ENCODE results near the gene MUC6. TPM values are rescaled to one million over a fixed set of nuclear protein-coding genes. Genes with fewer than 3 reads are reported as not detected.

Gene MUC6
- total RNA-seq, 1 experiment from 2014 or later: 0.49 TPM

DNA sequence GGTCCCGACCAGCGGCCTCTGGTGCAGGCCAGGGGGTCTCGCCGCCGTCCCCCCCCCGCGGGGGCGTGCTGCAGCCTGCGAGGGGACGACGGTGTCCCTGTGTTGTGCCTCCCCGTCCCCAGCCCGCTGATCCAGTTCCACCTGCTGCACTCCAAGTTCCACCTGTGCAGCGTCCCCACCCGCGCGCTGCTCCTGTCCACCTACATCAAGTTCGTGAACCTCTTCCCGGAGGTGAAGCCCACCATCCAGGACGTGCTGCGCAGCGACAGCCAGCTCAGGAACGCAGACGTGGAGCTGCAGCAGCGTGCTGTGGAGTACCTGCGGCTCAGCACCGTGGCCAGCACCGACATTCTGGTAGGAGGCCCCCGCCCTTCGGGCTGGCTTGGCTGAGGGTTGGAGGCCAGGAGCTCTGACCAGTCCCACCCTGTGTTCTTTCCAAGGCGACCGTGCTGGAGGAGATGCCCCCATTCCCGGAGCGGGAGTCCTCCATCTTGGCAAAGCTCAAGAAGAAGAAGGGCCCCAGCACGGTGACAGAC is 42.8 kb downstream of the MUC6 start:
- H3K27ac ChIP-seq (ENCODE audit: low read length): no peak overlapping the region
- no peaks in the 10 kb centered on the region for H3K27me3 ChIP-seq (ENCODE audit: control insufficient read depth, insufficient read depth, low read length)
- CTCF ChIA-PET: interaction anchor here (0.6 kb wide), 1 partner anchor 143 kb away, joined by 3 read pairs; no protein-coding TSS in a partner anchor
- no peak overlapping the region for H3K4me3 ChIP-seq (ENCODE audit: low read depth in 2 of 2, low read length in 2 of 2)
- 0 out of 2 replicates have a peak, but pooled peaks cover 4% of the 10 kb centered on the region for H3K4me1 ChIP-seq (ENCODE audit: control insufficient read depth, insufficient read depth, low read length)
- H3K9me3 ChIP-seq (ENCODE audit: control insufficient read depth, insufficient read depth, low read depth, low read length): no peaks in the 10 kb centered on the region
- in situ Hi-C loops (cut with HindIII; ENCODE audit: low pct_unique_long_range_greater_than_20kb, low sequenced_read_pairs): no loop called here
- no peak for ATAC-seq
- H3K36me3 ChIP-seq (ENCODE audit: control insufficient read depth, insufficient read depth, low read length): peaks cover 10% of the 10 kb centered on the region; the same call in 1 of the 2 replicates
- BruUV-seq (replicated peaks): no TSS peak
- no peak for DNase-seq (ENCODE audit: low read depth, low spot score)
- POLR2A ChIA-PET: no interaction called here
- intact Hi-C loops (cut with micrococcal nuclease; ENCODE audit: unreplicated experiment): no loop called here
- no peak for TF ChIP-seq SIN3A (IDR thresholded peaks at IDR 0.05; ENCODE audit: borderline replicate concordance, insufficient read depth, low read depth, low read length)
- TF ChIP-seq POLR2AphosphoS5 (IDR thresholded peaks at IDR 0.05; ENCODE audit: low read depth, low read length): no peak
- peak in 1 of 2 experiments; percentile 63; a peak in 1 of 4 replicates for TF ChIP-seq REST (IDR thresholded peaks at IDR 0.05; ENCODE audit: insufficient read depth in 1 of 2, low read depth in 2 of 2, low read length in 1 of 2)

GRCh38 chr11:992577-992976 is 43.9 kb downstream of the MUC6 start:
- ChIA-PET CTCF (no interaction called here), POLR2A (no interaction called here)
- Histone ChIP-seq H3K4me3 (ENCODE audit: low read depth in 2 of 2, low read length in 2 of 2) (no peak overlapping the region), H3K27me3 (ENCODE audit: control insufficient read depth, insufficient read depth, low read length) (no peaks in the 10 kb centered on the region), H3K9me3 (ENCODE audit: control insufficient read depth, insufficient read depth, low read depth, low read length) (no peaks in the 10 kb centered on the region), H3K36me3 (ENCODE audit: control insufficient read depth, insufficient read depth, low read length) (peaks cover 10% of the 10 kb centered on the region; the same call in 1 of the 2 replicates), H3K4me1 (ENCODE audit: control insufficient read depth, insufficient read depth, low read length) (0 out of 2 replicates have a peak, but pooled peaks cover 4% of the 10 kb centered on the region), H3K27ac (ENCODE audit: low read length) (no peak overlapping the region)
- DNase-seq (ENCODE audit: low read depth, low spot score) (no peak), ATAC-seq (no peak)
- in situ Hi-C loops (cut with HindIII; ENCODE audit: low pct_unique_long_range_greater_than_20kb, low sequenced_read_pairs) (no loop called here), intact Hi-C loops (cut with micrococcal nuclease; ENCODE audit: unreplicated experiment) (no loop called here)
- BruUV-seq (replicated peaks): no TSS peak
- TF ChIP-seq CTCF (IDR thresholded peaks at IDR 0.05): no peak
- TF ChIP-seq POLR2AphosphoS5 (IDR thresholded peaks at IDR 0.05; ENCODE audit: low read depth, low read length): no peak
- no peak for TF ChIP-seq SIN3A (IDR thresholded peaks at IDR 0.05; ENCODE audit: borderline replicate concordance, insufficient read depth, low read depth, low read length)
- TF ChIP-seq TCF7L2 (IDR thresholded peaks at IDR 0.05; ENCODE audit: low read depth, low read length): no peak
- no peak for TF ChIP-seq REST (IDR thresholded peaks at IDR 0.05; ENCODE audit: insufficient read depth in 1 of 2, low read depth in 2 of 2, low read length in 1 of 2)
